Ovary (tissue), 3 donors: ENCODE data around the gene LHX4.

Source experiments
- CTCF ChIP-seq, 3 donors: fragments of 450-650 bp in 2 of 3; fragments of 200-600 bp in 1 of 3; IDR thresholded peaks; one replicate each; pipeline versions ENCODE4 v1.5.1 to v1.8.0; 2016 to 2022; ENCODE audit warnings: antibody characterized with exemption in 3 of 3, mild to moderate bottlenecking in 1 of 3
- EP300 ChIP-seq: sonication (generic); formaldehyde crosslinking; IDR thresholded peaks from one replicate; pipeline ENCODE4 v1.6.1; 2017; ENCODE audit warnings: antibody characterized with exemption
- POLR2A ChIP-seq: fragments of 450-650 bp; IDR thresholded peaks from one replicate; pipeline ENCODE4 v1.6.1; 2017; ENCODE audit warnings: antibody characterized with exemption, mild to moderate bottlenecking, moderate library complexity
- donor health status: DM: no; HTN: no; CAD: no.

GRCh38 chr1:180264595-180264994 lies 34.5 kb downstream of the LHX4 start:
- TF ChIP-seq CTCF (IDR thresholded peaks at IDR 0.05) (no peak), EP300 (no peak), POLR2A (no peak)
